Activated CD4-positive, alpha-beta T cell treated with anti-CD3 and anti-CD28 coated beads for 36 hours (primary cell): ENCODE results near the gene LDLRAD4. TPM values are rescaled to one million over a fixed set of nuclear protein-coding genes. Genes with fewer than 3 reads are reported as not detected.

Experiments used
- ATAC-seq: fragments of 200-7000 bp; cut with Tn5 transposase; one replicate; pipeline ENCODE4 v1.10.0; 2021; ENCODE audit warnings: mild to moderate bottlenecking, moderate library complexity
- CTCF ChIA-PET: fragments of 350-600 bp; sonication (Branson Sonifier 250); formaldehyde crosslinking; loops from one replicate; lab custom pipeline; 2021; ENCODE audit warnings: antibody characterized with exemption; lab: Charles Lee
- POLR2A ChIA-PET: fragments of 350-600 bp; sonication (Branson Sonifier 250); formaldehyde crosslinking; loops from one replicate; lab custom pipeline; 2021; ENCODE audit warnings: antibody characterized with exemption, inconsistent platforms; lab: Charles Lee
- DNase-seq: peaks from one replicate; pipeline ENCODE4 v3.0.0-alpha.2; 2020
- H3K27ac Mint-ChIP-seq: one replicate; pipeline ENCODE4 v1.8.0; 2021; ENCODE audit warnings: mixed read lengths
- H3K27me3 Mint-ChIP-seq: one replicate; pipeline ENCODE4 v1.8.0; 2021; ENCODE audit warnings: mixed read lengths
- H3K36me3 Mint-ChIP-seq: one replicate; pipeline ENCODE4 v1.8.0; 2021; ENCODE audit warnings: low read depth, mixed read lengths
- H3K4me1 Mint-ChIP-seq: one replicate; pipeline ENCODE4 v1.8.0; 2021; ENCODE audit warnings: mixed read lengths
- H3K4me3 Mint-ChIP-seq: one replicate; pipeline ENCODE4 v1.8.0; 2021; ENCODE audit warnings: mild to moderate bottlenecking, moderate library complexity, mixed read lengths
- H3K9me3 Mint-ChIP-seq: one replicate; pipeline ENCODE4 v1.8.0; 2021; ENCODE audit warnings: low read depth, mixed read lengths
- intact Hi-C, 2 experiments: fragments of 100-400 bp; cut with DNase I in 1 of 2; cut with micrococcal nuclease in 1 of 2; formaldehyde crosslinking; loops; one replicate each; pipeline versions ENCODE4 v1.14.2 to v1.15.1; 2022 to 2024; cut with DNase I, micrococcal nuclease
- total RNA-seq, 2 experiments: library from RNA; stranded (reverse); gene quantifications; one replicate each; pipeline ENCODE4 v1.2.3, GENCODE V29; 2021

LDLRAD4 gene
- total RNA-seq, 2 experiments from 2014 or later = 29.3 to 32.2 TPM

- DNase-seq (no peak), ATAC-seq (no peak)
- Mint-ChIP-seq H3K9me3 (peaks cover 4% of the 10 kb centered on the region), H3K36me3 (peaks cover 15% of the 10 kb centered on the region), H3K27ac (no peak overlapping the region), H3K27me3 (no peaks in the 10 kb centered on the region), H3K4me1 (peaks cover 67% of the 10 kb centered on the region), H3K4me3 (no peak overlapping the region)
- intact Hi-C loops = loop anchor here in 1 of 2 experiments (5.0 kb wide), 2 partner anchors 322 to 752 kb away; no protein-coding TSS in a partner anchor
- CTCF ChIA-PET = interaction anchor here (0.5 to 0.8 kb wide), 4 partner anchors 25 to 431 kb away, joined by 3 to 6 read pairs (median 4); no protein-coding TSS in a partner anchor
- POLR2A ChIA-PET = interaction anchor here (1.3 kb wide), 1 partner anchor 26 kb away, joined by 3 read pairs; no protein-coding TSS in a partner anchor
Observed at GRCh38 chr18:13589316-13589715, 370.8 kb downstream of the LDLRAD4 start.

GRCh38 chr18:13589943-13590342 lies 371.4 kb downstream of the LDLRAD4 start:
- no peaks in the 10 kb centered on the region for H3K27me3 Mint-ChIP-seq
- H3K27ac Mint-ChIP-seq = no peak overlapping the region
- no peak for ATAC-seq
- peaks cover 4% of the 10 kb centered on the region for H3K9me3 Mint-ChIP-seq
- no peak overlapping the region for H3K4me3 Mint-ChIP-seq
- H3K4me1 Mint-ChIP-seq = peaks cover 66% of the 10 kb centered on the region
- intact Hi-C loops = loop anchor here in 1 of 2 experiments (5.0 kb wide), 2 partner anchors 323 to 753 kb away; no protein-coding TSS in a partner anchor
- H3K36me3 Mint-ChIP-seq = peaks cover 16% of the 10 kb centered on the region
- DNase-seq = no peak
- CTCF ChIA-PET = interaction anchor here (0.6 to 1.1 kb wide), 2 partner anchors 17 to 431 kb away, joined by 4 to 6 read pairs; no protein-coding TSS in a partner anchor
- POLR2A ChIA-PET = no interaction called here

DNA sequence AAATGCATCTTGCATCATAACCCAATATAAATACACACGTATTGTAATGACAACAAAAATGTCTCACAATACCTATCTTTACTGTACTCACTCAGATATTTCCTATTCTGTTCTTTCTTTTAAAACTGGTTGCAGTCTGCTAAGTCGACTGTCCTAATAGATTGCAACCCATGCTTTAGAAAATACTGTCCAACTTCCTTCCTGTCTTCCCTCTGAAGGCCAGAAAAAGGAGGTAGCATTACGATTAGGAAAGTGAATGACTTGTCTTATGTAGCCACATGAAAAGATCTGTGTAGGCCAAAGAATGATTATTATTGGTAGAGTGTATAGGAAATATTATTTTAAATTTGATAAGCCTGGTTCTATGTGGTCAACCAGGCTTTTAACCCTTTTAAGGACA lies 373.7 kb downstream of the LDLRAD4 start:
- ATAC-seq (no peak), DNase-seq (no peak)
- ChIA-PET POLR2A (no interaction called here), CTCF (no interaction called here)
- Mint-ChIP-seq H3K4me3 (no peak overlapping the region), H3K9me3 (peaks cover 25% of the 10 kb centered on the region), H3K27me3 (no peaks in the 10 kb centered on the region), H3K27ac (no peak overlapping the region), H3K36me3 (peaks cover 29% of the 10 kb centered on the region), H3K4me1 (peaks cover 47% of the 10 kb centered on the region)
- intact Hi-C loops = no loop called here

GRCh38 chr18:13594551-13594950 lies 376.0 kb downstream of the LDLRAD4 start:
- Mint-ChIP-seq H3K36me3 (peaks cover 39% of the 10 kb centered on the region), H3K4me3 (no peak overlapping the region), H3K27ac (no peak overlapping the region), H3K27me3 (no peaks in the 10 kb centered on the region), H3K9me3 (peaks cover 36% of the 10 kb centered on the region), H3K4me1 (peaks cover 29% of the 10 kb centered on the region)
- ATAC-seq (no peak), DNase-seq (no peak)
- POLR2A ChIA-PET = interaction anchor here (0.6 kb wide), 1 partner anchor 151 kb away, joined by 3 read pairs; no protein-coding TSS in a partner anchor
- intact Hi-C loops = no loop called here
- CTCF ChIA-PET = interaction anchor here (1.2 kb wide), 1 partner anchor 19 kb away, joined by 3 read pairs; no protein-coding TSS in a partner anchor

- peaks cover 36% of the 10 kb centered on the region for H3K9me3 Mint-ChIP-seq
- intact Hi-C loops = no loop called here
- DNase-seq = no peak
- H3K27me3 Mint-ChIP-seq = no peaks in the 10 kb centered on the region
- H3K27ac Mint-ChIP-seq = no peak overlapping the region
- ChIA-PET POLR2A (interaction anchor here (0.5 kb wide), 1 partner anchor 18 kb away, joined by 3 read pairs; no protein-coding TSS in a partner anchor), CTCF (no interaction called here)
- H3K36me3 Mint-ChIP-seq = peaks cover 34% of the 10 kb centered on the region
- H3K4me3 Mint-ChIP-seq = no peak overlapping the region
- ATAC-seq = no peak
- H3K4me1 Mint-ChIP-seq = peaks cover 7% of the 10 kb centered on the region
Observed at GRCh38 chr18:13597068-13597467, 378.5 kb downstream of the LDLRAD4 start.

GRCh38 chr18:13598591-13598990 lies 380.0 kb downstream of the LDLRAD4 start:
- CTCF ChIA-PET = interaction anchor here (0.7 to 1.3 kb wide), 5 partner anchors 10 to 480 kb away, joined by 3 to 6 read pairs (median 4); no protein-coding TSS in a partner anchor
- peaks cover 35% of the 10 kb centered on the region for H3K9me3 Mint-ChIP-seq

GRCh38 chr18:13599031-13599430 lies 380.5 kb downstream of the LDLRAD4 start:
- intact Hi-C loops = no loop called here
- ATAC-seq = no peak
- no peak for DNase-seq
- no peaks in the 10 kb centered on the region for H3K27me3 Mint-ChIP-seq
- no peak overlapping the region for H3K27ac Mint-ChIP-seq
- POLR2A ChIA-PET = no interaction called here
- CTCF ChIA-PET = interaction anchor here (1.1 to 1.9 kb wide), 3 partner anchors 11 to 15 kb away, joined by 3 to 6 read pairs (median 5); no protein-coding TSS in a partner anchor
- H3K4me1 Mint-ChIP-seq = peaks cover 2% of the 10 kb centered on the region
- peaks cover 27% of the 10 kb centered on the region for H3K36me3 Mint-ChIP-seq
- no peak overlapping the region for H3K4me3 Mint-ChIP-seq
- H3K9me3 Mint-ChIP-seq = peaks cover 31% of the 10 kb centered on the region

More at GRCh38 chr18:13598591-13598990, 380.0 kb downstream of the LDLRAD4 start:
- peaks cover 31% of the 10 kb centered on the region for H3K36me3 Mint-ChIP-seq
- DNase-seq (no peak), ATAC-seq (no peak)
- H3K4me1 Mint-ChIP-seq = peaks cover 4% of the 10 kb centered on the region
- no peak overlapping the region for H3K4me3 Mint-ChIP-seq
- intact Hi-C loops = no loop called here
- POLR2A ChIA-PET = no interaction called here
- H3K27me3 Mint-ChIP-seq = no peaks in the 10 kb centered on the region
- no peak overlapping the region for H3K27ac Mint-ChIP-seq

GRCh38 chr18:13603304-13604019 lies 384.9 kb downstream of the LDLRAD4 start:
- POLR2A ChIA-PET = no interaction called here
- no peak overlapping the region for H3K4me3 Mint-ChIP-seq
- H3K4me1 Mint-ChIP-seq = peaks cover 11% of the 10 kb centered on the region
- ATAC-seq = no peak
- H3K27ac Mint-ChIP-seq = no peak overlapping the region
- peaks cover 10% of the 10 kb centered on the region for H3K36me3 Mint-ChIP-seq
- no peak for DNase-seq
- H3K27me3 Mint-ChIP-seq = no peaks in the 10 kb centered on the region
- CTCF ChIA-PET = interaction anchor here (0.6 kb wide), 1 partner anchor 596 kb away, joined by 3 read pairs; no protein-coding TSS in a partner anchor
- peaks cover 2% of the 10 kb centered on the region for H3K9me3 Mint-ChIP-seq
- intact Hi-C loops = no loop called here

- intact Hi-C loops = no loop called here
- ATAC-seq (no peak), DNase-seq (no peak)
- ChIA-PET POLR2A (no interaction called here), CTCF (interaction anchor here (0.7 to 1.3 kb wide), 2 partner anchors 9 to 11 kb away, joined by 3 read pairs; no protein-coding TSS in a partner anchor)
- Mint-ChIP-seq H3K36me3 (peaks cover 8% of the 10 kb centered on the region), H3K4me3 (no peak overlapping the region), H3K27ac (no peak overlapping the region), H3K4me1 (peaks cover 24% of the 10 kb centered on the region), H3K9me3 (no peaks in the 10 kb centered on the region), H3K27me3 (no peaks in the 10 kb centered on the region)
Observed at GRCh38 chr18:13604786-13605185, 386.2 kb downstream of the LDLRAD4 start.

GRCh38 chr18:13605477-13605876 lies 386.9 kb downstream of the LDLRAD4 start:
- ATAC-seq (no peak), DNase-seq (no peak)
- H3K9me3 Mint-ChIP-seq = no peaks in the 10 kb centered on the region
- H3K36me3 Mint-ChIP-seq = peaks cover 8% of the 10 kb centered on the region
- POLR2A ChIA-PET = no interaction called here
- H3K4me1 Mint-ChIP-seq = peaks cover 24% of the 10 kb centered on the region
- intact Hi-C loops = no loop called here
- CTCF ChIA-PET = interaction anchor here (0.7 to 1.3 kb wide), 2 partner anchors 9 to 12 kb away, joined by 3 read pairs; no protein-coding TSS in a partner anchor
- H3K4me3 Mint-ChIP-seq = no peak overlapping the region
- no peak overlapping the region for H3K27ac Mint-ChIP-seq
- H3K27me3 Mint-ChIP-seq = no peaks in the 10 kb centered on the region

- DNase-seq = no peak
- POLR2A ChIA-PET = no interaction called here
Observed at GRCh38 chr18:13605901-13606300, 387.3 kb downstream of the LDLRAD4 start.

More at GRCh38 chr18:13605901-13606300, 387.3 kb downstream of the LDLRAD4 start:
- ATAC-seq = no peak
- peaks cover 27% of the 10 kb centered on the region for H3K4me1 Mint-ChIP-seq
- intact Hi-C loops = no loop called here
- CTCF ChIA-PET = interaction anchor here (0.8 to 1.0 kb wide), 2 partner anchors 24 to 48 kb away, joined by 3 to 5 read pairs; no protein-coding TSS in a partner anchor
- H3K9me3 Mint-ChIP-seq = no peaks in the 10 kb centered on the region
- H3K27ac Mint-ChIP-seq = no peak overlapping the region
- no peak overlapping the region for H3K4me3 Mint-ChIP-seq
- no peaks in the 10 kb centered on the region for H3K27me3 Mint-ChIP-seq
- peaks cover 8% of the 10 kb centered on the region for H3K36me3 Mint-ChIP-seq
